GM19324 (cell line): ENCODE measurements around the gene KLHL2.
"Not testable (repeated sequence)": the region's sequence is repeated elsewhere in the genome, so short reads cannot be mapped to it uniquely, and the experiment has no call there.

Source experiments
- ATAC-seq: cut with Tn5 transposase; IDR thresholded peaks from one replicate; pipeline ENCODE4 v1.9.1; 2021; ENCODE audit warnings: mild to moderate bottlenecking, moderate library complexity; ENCODE audit not compliant: unreplicated experiment, low FRiP score

The KLHL2 gene

GRCh38 chr4:165229490-165230200 lies 22.3 kb downstream of the KLHL2 start:
- not testable (repeated sequence) for ATAC-seq

DNA sequence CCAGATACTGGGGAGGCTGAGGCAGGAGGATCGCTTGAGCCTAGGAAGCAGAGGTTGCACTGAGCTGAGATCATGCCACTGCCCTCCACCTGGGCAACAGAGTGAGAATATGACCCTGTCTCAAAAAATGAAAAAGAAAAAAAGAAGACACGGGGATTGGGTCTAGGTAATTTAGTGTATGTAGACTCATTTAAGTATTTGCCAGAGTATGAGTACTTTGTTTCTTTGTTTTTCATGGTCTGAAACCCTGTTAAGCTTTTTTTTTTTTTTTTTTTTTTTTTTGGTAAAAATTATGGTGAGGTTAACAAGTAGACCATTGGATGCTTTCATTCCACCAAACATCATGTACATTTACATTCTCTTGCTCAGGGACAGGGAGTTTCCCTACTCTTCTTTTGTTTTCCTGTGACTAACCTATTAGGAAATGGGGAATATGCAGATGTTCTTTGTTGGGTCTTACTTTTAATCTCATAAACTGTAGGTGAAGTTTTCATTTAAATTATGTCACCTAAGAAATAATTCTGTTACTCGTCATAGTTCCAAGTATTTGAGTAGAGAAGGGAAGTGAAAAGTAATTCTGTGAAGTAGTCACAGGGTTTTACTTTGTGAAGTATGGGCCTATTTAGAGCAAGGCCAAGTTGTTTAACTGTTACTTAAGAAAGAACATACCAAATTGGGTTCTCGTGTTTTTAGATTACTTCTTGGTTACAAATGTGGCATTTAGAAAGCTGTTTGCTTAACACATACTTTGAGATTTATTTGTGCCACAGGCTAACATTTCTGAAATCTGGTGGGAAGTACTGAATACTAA lies 25.5 kb downstream of the KLHL2 start:
- ATAC-seq = peak; percentile 39

- no peak for ATAC-seq
Observed at GRCh38 chr4:165234766-165235165, 27.4 kb downstream of the KLHL2 start.

DNA sequence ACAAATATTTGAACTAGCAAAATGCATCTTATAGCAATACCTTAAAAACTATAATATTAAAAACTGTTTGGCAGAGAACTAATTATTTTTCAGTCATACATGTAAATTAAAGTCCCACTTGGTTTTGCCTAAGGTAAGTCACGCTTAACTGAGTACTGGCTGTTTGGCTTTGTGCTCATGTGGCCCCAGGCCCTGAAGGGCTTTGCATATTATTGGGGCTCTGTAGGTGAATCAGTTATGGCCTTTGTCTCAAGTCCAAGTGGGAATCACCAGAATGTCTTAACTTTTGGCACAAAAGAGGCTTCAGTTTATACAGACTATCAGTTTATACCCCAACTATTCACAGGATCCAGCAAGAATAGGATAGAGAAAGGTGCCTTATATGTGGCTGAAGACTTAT lies 29.5 kb downstream of the KLHL2 start:
- not testable (repeated sequence) for ATAC-seq

DNA sequence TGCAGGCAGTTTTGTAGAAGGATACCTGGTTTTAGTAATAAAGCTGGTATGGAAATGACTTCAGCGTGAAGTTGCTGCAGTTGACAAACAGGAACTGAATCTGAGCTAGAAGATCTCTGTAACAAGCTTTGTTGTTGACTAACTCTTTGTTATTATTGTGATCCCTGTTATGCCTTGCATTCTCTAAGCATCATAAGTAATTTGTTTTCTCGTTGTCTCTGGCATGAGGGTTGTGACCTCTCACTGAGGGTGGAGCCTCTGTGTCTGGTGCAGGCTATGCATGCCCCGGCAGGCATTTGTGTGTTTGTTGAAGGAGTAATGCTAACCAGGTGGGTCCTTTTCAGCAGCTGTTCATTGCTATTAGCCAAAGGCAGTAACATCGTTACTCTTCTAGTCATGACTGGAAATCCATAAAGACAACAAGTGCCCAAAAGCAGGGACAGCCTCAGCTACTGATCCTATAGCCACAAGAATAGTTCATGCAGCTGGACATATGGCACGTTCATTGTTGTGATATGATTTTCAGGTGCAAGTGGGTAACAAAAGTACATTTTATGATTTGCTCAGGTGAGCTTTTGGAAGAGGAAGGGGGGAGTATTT lies 30.8 kb downstream of the KLHL2 start:
- peak; percentile 77 for ATAC-seq

DNA sequence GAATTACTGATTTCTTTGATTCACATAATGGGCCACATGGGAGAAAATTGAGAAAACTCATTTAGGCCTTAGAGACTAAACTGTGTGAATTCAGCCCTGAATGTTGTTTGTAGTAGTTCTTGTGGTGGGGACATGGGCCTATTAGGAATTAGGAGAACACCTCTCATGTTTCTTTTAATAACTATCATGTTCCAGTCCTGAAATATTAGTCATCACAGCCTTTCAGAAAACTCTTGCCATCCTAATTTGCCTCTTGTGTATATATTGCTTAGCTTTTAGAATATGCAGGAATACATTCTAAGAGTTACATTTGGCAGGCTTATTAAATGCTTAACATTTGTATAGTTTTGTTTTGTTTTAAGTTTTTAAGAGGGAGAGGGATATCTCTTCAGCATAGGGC lies 33.4 kb downstream of the KLHL2 start:
- ATAC-seq = not testable (repeated sequence)

DNA sequence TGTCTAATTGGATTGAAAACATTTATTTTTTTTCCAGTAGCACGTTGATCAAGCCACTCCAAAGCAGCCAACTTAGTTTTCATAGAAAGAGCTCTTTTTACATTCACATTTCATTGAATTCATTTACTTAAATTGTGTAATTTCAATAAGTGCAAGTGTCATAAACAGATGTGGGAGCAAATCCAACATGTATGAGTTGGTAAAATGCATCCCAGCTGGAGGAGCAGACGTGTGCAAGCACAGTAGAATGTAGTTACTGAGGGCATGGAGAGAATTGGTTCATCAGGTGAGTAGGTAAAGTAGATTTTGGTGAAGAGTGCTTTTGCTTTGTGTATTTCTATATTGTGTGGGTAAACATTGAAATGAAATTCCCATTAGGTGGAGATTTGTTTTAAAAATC lies 36.8 kb downstream of the KLHL2 start:
- not testable (repeated sequence) for ATAC-seq

DNA sequence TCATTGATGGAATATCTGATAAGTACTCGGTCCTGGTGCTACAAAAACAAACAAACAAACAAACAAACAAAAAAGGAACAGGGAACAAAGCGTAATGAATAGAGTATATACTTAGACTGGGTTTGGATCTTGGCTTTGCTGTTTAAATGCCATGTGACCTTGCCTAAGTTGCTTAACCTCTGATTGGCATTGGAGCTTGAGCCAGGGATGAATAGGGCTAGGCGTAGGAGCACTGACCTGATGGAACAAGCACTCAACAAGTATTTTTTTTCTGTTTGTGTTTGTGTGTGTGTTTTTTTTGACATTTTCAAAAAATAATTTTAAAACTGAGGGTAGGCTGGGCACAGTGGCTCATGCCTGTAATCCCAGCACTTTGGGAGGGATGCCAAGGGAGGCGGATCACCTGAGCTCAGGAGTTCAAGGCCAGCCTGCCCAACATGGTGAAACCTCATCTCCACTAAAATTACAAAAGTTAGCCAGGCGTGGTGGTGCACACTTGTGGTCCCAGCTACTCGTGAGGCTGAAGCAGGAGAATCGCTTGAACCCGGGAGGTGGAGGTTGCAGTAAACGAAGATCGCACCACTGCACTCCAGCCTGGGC lies 37.3 kb downstream of the KLHL2 start:
- ATAC-seq = not testable (repeated sequence)

- no peak for ATAC-seq
Observed at GRCh38 chr4:165248102-165248501, 40.7 kb downstream of the KLHL2 start.

GRCh38 chr4:165248904-165249303 lies 41.5 kb downstream of the KLHL2 start:
- not testable (repeated sequence) for ATAC-seq

DNA sequence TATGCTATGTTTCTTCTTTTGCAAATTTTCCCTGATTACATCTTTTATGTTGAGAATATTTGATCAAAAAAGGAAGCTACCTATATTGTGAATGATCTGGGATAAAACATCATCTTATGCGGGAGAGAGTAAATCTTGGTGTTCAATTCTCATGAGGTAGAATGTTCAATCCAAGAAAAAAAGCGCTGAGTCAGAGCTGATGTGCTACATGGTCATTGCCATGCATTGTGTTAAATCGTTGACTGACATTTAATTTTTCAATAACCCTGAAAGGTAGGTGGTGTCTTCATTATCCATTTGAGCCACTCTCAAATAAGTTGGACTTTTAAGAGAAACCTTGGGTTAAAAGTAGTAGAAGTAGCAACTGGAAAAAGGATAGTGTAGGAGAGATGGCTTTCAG lies 47.4 kb downstream of the KLHL2 start:
- not testable (repeated sequence) for ATAC-seq

GRCh38 chr4:165255439-165255838 lies 48.1 kb downstream of the KLHL2 start:
- peak; percentile 85 for ATAC-seq

DNA sequence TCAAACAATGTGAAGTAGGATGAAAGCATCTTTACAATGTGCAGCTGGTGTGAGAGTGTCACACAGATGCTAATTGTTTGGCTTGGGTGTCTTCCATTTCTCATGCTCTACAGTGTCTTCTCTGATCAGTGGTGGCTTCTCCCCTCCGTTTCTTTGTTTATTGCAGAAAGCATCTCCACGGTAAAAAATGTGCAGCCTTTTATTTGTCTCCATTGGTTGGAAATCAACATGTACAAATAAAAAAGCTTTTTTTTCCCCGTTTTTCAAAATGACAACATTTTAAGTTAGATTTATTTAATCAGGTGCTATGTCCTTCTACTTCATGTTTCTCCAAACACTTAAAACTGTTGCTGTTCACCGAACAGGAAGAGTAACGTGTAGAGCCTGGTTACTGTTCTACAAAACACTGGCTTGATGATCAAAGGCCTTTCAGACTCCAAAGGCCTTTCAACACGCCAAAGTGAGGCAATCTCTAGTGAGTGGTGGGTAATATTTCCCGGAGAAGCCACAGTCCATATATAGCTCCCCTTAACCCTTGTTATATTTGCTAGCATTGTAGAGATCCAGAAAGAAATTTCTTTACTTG lies 48.8 kb downstream of the KLHL2 start:
- ATAC-seq = not testable (repeated sequence)

DNA sequence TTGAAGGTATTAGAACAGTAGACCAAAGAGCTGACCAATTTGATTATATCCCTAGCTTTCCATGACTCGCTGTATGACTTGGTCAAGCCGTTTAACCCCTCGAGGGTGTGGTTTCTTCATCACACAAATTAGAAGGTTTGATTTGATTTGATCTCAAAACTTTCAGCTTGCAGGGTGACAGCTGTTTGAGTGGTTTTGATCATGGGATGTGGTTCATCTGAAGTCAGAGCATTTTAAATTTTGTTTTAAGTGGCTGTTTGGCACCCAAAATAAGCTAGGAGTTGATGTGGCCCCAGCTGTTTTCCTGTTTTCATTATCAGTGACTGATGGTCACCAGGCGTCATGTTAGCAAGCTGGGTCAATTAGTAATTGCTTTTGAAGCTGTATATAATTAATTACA lies 52.4 kb downstream of the KLHL2 start:
- not testable (repeated sequence) for ATAC-seq

DNA sequence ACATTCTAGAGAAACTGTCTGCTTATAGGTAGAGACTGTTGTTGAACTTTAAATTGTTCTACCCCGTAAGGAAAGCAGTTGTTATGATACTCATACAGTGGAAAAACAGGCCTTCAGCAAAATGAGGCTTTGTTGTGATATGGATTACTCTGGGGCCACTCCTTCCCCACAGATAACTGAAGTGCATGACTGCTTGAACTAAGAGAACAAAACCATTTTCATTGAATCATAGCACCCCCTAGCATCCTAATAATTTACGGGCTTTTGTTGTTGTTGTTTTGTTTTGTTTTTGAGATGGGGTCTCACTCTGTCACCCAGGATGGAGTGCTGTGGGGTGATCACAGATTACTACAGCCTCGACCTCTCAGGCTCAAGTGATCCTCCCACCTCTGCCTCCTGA lies 54.9 kb downstream of the KLHL2 start:
- ATAC-seq = not testable (repeated sequence)

DNA sequence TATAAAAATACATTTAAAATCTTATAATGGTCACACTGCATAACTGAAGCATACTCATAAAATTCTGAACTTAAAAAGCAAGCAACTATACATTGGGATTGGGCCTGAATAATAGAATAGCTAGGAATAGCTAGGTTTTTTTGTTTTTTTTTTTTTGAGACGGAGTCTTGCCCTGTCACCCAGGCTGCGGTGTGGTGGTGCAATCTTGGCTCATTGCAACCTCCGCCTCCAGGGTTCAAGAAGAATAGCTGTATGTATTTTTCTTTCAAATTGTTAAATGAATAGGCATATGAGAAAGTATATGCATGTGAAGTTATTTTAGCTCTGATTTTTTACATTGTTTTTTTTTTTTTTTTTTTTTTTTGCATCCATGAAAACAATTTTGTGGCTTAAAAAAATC lies 56.1 kb downstream of the KLHL2 start:
- not testable (repeated sequence) for ATAC-seq

DNA sequence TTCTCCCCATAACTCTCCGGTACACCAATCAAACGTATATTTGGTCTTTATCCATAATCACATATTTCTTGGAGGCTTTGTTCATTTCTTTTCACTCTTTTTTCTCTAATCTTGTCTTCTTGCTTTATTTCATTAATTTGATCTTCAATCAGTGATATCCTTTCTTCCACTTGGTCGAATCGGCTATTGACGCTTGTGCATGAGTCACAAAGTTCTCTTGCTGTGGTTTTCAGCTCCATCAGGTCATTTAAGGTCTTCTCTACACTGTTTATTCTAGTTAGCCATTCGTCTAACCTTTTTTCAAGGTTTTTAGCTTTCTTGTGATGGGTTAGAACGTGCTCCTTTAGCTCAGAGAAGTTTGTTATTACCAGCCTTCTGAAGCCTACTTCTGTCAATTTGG lies 62.6 kb downstream of the KLHL2 start:
- ATAC-seq = not testable (repeated sequence)

DNA sequence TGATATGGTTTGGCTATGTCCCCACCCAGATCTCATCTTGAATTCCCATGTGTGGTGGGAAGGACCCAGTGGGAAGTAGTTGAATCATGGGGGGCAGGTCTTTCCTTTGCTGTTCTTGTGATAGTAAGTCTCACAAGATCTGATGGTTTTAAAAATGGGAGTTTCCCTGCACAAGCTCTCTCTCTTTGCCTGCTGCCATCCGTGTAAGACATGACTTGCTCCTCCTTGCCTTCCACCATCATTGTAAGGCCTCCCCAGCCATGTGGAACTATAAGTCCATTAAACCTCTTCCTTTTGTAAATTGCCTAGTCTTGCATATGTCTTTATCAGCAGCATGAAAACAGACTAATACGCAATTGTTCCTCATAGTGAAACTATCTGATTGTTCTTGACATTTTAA lies 66.1 kb downstream of the KLHL2 start:
- not testable (repeated sequence) for ATAC-seq

- not testable (repeated sequence) for ATAC-seq
Observed at GRCh38 chr4:165275357-165275756, 68.0 kb downstream of the KLHL2 start.

DNA sequence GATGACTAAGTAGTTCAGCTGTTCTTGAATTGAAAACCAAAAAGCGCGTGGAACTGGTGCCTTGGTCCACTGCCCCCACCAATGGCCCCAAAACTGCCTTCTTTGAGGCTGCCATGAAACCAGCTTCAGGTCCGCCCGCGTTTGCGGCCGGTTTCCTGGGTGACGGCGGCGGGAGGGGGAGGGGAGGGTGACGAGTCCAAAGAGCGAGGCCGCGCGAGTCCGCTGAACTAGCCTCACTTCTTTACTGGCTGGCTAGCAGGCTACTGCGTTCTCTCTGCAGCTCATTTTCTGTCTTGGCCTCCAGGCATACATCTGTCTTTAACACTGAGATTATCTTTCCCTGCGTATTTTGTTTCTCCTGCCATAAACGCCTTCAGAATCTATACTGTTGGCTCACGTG lies 72.2 kb downstream of the KLHL2 start:
- not testable (repeated sequence) for ATAC-seq

- not testable (repeated sequence) for ATAC-seq
Observed at GRCh38 chr4:165284697-165285096, 77.3 kb downstream of the KLHL2 start.
